ENCODE measurements around the gene HSPB7.

HSPB7 gene

GRCh38 chr1:15975805-15976680, 41.8 kb downstream of the HSPB7 start, which contains the start of gene ZBTB17:
Gene ZBTB17, minus strand, starts transcription at chr1:15976101. Its CDS starts 27,606 bp downstream, at chr1:15948495.
- H3K4me3 ChIP-seq (ENCODE audit: low read depth, low read length), result peak within 1 kb of the TSS; percentile 94
- TF ChIP-seq, protein P1, sequence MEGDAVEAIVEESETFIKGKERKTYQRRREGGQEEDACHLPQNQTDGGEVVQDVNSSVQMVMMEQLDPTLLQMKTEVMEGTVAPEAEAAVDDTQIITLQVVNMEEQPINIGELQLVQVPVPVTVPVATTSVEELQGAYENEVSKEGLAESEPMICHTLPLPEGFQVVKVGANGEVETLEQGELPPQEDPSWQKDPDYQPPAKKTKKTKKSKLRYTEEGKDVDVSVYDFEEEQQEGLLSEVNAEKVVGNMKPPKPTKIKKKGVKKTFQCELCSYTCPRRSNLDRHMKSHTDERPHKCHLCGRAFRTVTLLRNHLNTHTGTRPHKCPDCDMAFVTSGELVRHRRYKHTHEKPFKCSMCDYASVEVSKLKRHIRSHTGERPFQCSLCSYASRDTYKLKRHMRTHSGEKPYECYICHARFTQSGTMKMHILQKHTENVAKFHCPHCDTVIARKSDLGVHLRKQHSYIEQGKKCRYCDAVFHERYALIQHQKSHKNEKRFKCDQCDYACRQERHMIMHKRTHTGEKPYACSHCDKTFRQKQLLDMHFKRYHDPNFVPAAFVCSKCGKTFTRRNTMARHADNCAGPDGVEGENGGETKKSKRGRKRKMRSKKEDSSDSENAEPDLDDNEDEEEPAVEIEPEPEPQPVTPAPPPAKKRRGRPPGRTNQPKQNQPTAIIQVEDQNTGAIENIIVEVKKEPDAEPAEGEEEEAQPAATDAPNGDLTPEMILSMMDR (conservative IDR thresholded peaks at IDR 0.05; ENCODE audit: low read depth, low read length), result no peak
- DNase-seq (ENCODE audit: low read depth), result peak; percentile 95

DNA sequence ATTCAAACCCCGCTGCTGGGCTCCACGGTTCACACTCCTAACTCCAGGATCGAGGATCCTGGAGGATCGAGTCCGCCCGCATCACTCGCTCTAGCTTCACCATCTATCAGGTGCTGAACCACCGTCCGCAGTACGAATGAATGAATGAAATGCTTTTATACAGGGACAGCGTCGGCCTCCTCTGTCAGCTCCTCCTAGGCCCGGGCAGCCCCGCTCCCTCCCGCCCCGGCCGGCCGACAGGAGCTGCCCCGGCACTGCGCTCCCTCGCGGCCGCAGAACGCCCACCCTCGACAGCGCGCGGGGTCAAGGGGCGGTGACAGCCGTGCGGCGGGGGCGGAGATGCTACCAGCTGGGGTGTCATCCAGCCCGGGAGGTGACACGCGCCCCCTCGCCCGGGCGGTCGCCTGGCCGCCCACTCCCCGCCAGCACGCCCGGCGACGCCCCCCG, 42.5 kb downstream of the HSPB7 start:
- TF ChIP-seq, protein P1 (conservative IDR thresholded peaks at IDR 0.05; ENCODE audit: low read depth, low read length), result no peak
- peak overlapping the region; percentile 94 for H3K4me3 ChIP-seq (ENCODE audit: low read depth, low read length)
- peak; percentile 56 for DNase-seq (ENCODE audit: low read depth)

DNA sequence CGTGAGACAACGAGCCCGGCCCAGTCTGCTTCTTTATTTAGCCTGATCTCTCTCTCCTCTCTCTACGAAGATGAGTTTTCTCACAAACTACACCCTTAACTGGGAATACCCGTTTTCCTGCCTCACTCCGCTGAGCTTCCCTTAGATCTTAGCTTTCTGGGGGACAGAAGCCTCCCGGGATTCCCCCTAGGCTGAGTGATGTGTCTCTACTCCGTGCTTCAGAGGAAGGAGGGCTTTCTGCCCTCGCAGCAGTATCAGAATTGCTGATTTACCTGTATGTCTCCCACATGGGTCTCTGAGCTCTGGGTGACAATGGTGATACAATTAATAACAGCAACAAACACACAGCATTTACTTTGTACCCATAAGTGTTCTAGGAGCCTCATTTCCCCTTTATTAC, 43.0 kb downstream of the HSPB7 start:
- peak overlapping the region; percentile 94 for H3K4me3 ChIP-seq (ENCODE audit: low read depth, low read length)
- no peak for DNase-seq (ENCODE audit: low read depth)
- TF ChIP-seq, protein P1 (conservative IDR thresholded peaks at IDR 0.05; ENCODE audit: low read depth, low read length), result no peak

GRCh38 chr1:15973772-15974171, 44.1 kb downstream of the HSPB7 start:
- DNase-seq (ENCODE audit: low read depth), result no peak
- H3K4me3 ChIP-seq (ENCODE audit: low read depth, low read length), result no peak overlapping the region
- TF ChIP-seq, protein P1 (conservative IDR thresholded peaks at IDR 0.05; ENCODE audit: low read depth, low read length), result no peak

DNA sequence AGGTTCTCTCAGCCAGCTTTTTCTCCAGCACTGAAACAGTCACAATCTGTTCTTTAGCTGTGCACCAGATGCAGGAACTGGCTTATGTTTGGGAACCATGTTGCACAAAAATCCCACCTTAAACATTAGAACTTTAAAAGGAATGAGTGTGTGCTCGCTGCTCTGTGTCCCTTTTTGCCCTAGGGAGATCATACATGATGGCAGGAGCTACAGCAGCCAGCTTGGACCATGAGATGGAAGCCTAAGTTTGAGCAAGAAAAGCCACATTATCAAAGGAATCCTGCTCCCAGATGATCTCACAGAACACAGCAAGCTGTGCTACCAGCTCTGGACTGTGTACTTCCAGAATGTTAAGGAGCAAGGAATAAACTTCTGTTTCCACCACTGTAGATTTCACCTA, 45.4 kb downstream of the HSPB7 start:
- DNase-seq (ENCODE audit: low read depth), result no peak
- no peak overlapping the region for H3K4me3 ChIP-seq (ENCODE audit: low read depth, low read length)
- TF ChIP-seq, protein P1 (conservative IDR thresholded peaks at IDR 0.05; ENCODE audit: low read depth, low read length), result no peak

DNA sequence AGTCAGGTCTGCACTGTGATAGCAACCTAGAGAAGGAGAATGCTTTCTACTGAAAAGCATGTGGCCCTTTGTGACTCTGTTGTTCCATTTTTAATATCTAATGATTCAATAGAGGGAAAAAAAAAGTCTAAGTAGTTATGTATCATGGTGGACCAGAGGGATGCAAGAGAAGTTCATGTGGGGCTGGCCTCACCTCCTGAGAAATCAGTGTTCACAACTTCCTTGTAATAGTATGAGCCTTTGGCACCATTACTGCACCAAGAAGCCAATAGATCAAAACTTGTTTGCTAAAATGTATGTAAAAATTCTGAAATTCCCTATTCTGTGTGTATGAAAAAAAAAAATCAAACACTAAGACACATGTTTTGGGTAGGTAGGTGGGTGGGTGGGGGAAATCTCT, 46.9 kb downstream of the HSPB7 start:
- H3K4me3 ChIP-seq (ENCODE audit: low read depth, low read length), result no peak overlapping the region
- TF ChIP-seq, protein P1 (conservative IDR thresholded peaks at IDR 0.05; ENCODE audit: low read depth, low read length), result no peak
- no peak for DNase-seq (ENCODE audit: low read depth)

Data from choroid plexus epithelial cell (primary cell).